Cardiac muscle cell (in vitro differentiated cells and primary cell): ENCODE measurements around the gene KIF25. TPM values are rescaled to one million over a fixed set of nuclear protein-coding genes. Genes with fewer than 3 reads are reported as not detected.

Source experiments
- DNase-seq, 2 donors: peaks; one replicate each; pipeline versions ENCODE4 v3.0.0 to v3.0.0-alpha.2; 2010 to 2017; ENCODE audit warnings: low read depth in 1 of 2, low spot score in 1 of 2
- H3K27ac ChIP-seq: fragments of 200-600 bp; sonication (generic); 2 replicates; pipeline ENCODE4 v1.5.1; 2016
- H3K27me3 ChIP-seq: fragments of 200-600 bp; sonication (generic); 2 replicates; pipeline ENCODE4 v1.6.0; 2016; ENCODE audit warnings: control low read depth
- H3K36me3 ChIP-seq: fragments of 200-600 bp; sonication (generic); 2 replicates; pipeline ENCODE4 v1.5.1; 2016; ENCODE audit warnings: control low read depth
- H3K4me1 ChIP-seq: fragments of 200-600 bp; sonication (generic); 2 replicates; pipeline ENCODE4 v1.8.1; 2017; ENCODE audit warnings: low read depth, mild to moderate bottlenecking, mixed run types
- H3K4me3 ChIP-seq: fragments of 200-600 bp; sonication (generic); 2 replicates; pipeline ENCODE4 v1.5.1; 2016; ENCODE audit warnings: mild to moderate bottlenecking
- H3K9me3 ChIP-seq: fragments of 200-600 bp; sonication (generic); 2 replicates; pipeline ENCODE4 v1.5.1; 2017; ENCODE audit warnings: low read depth, mild to moderate bottlenecking, control low read depth
- polyA plus RNA-seq: library from polyadenylated mRNA; unstranded; fragments of >200 nt; fragmentation: Nextera tagmentation; extraction: Ambion mirVana; gene quantifications from 2 replicates; pipeline ENCODE4 v1.2.1, GENCODE V29; 2016
- total RNA-seq: library from RNA; depleted of rRNA; stranded (reverse); fragments of >200 nt; gene quantifications from 2 replicates; pipeline ENCODE4 v1.2.3, GENCODE V29; 2016
- TF ChIP-seq, protein P1 (sequence below): IDR thresholded peaks from 2 replicates; pipeline ENCODE4 v1.5.1; 2012; ENCODE audit warnings: low read depth, mild to moderate bottlenecking, low read length

KIF25 gene
- total and polyA plus RNA-seq, 2 experiments from 2014 or later, result 0.40 to 1.6 TPM

DNA sequence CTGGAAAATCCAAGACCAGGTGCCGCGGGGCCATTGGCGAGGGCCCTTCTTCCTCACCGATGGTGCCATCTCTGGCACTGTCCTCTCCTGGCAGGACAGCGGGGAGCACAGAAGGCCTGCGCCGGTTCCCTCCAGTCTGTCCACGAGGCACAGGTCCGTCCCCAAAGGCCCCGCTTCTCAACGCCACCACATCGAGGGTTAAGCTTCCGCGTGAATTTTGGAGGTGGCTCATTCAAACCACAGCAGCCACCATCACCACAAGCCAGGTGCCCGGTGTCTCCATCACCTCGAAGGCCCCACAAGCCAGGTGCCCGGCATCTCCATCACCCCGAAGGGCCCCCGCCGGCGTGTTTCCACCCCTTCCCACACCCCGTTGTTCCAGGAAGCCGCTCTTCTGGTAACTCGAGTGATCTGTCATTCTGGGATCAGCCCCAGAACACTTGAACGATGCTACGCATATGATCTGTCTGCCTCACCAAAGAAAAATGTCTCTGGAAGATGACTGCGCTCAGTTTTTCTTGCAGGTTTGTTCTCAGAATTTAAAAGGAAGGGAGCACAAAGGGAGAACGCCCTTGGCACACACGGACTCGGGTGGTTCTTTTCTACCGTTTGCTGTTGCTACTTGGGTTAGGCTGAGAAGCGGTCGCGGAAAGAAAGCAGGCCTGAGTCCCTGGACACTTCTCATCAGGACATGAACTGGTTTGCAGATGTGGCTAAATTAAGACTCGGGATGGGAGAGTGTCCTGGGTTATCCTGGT lies 9.9 kb upstream of the KIF25 start:
- H3K27ac ChIP-seq, result no peak overlapping the region

DNA sequence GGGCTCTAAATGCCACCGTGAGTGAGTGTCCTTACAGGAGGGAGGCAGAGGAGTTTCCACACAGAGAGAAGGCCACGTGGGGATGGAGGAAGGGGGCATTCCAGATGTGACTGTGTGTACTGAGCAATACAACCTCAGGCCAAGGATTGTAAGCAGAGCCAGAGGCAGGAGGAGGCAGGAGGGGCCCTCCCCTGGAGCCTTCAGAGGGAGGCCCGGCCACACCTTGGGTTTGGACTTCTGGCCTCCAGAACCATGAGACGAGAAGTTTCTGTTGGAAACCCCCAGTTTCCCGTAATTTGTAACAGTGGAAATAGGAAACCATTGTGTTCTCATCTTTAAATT lies 9.3 kb upstream of the KIF25 start:
- no peak overlapping the region for H3K27ac ChIP-seq
- H3K36me3 ChIP-seq, result no peaks in the 10 kb centered on the region
- no peaks in the 10 kb centered on the region for H3K27me3 ChIP-seq
- TF ChIP-seq, protein P1, sequence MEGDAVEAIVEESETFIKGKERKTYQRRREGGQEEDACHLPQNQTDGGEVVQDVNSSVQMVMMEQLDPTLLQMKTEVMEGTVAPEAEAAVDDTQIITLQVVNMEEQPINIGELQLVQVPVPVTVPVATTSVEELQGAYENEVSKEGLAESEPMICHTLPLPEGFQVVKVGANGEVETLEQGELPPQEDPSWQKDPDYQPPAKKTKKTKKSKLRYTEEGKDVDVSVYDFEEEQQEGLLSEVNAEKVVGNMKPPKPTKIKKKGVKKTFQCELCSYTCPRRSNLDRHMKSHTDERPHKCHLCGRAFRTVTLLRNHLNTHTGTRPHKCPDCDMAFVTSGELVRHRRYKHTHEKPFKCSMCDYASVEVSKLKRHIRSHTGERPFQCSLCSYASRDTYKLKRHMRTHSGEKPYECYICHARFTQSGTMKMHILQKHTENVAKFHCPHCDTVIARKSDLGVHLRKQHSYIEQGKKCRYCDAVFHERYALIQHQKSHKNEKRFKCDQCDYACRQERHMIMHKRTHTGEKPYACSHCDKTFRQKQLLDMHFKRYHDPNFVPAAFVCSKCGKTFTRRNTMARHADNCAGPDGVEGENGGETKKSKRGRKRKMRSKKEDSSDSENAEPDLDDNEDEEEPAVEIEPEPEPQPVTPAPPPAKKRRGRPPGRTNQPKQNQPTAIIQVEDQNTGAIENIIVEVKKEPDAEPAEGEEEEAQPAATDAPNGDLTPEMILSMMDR, result no peak
- DNase-seq, result no peak
- no peaks in the 10 kb centered on the region for H3K4me1 ChIP-seq
- no peak overlapping the region for H3K4me3 ChIP-seq
- H3K9me3 ChIP-seq, result no peaks in the 10 kb centered on the region

More for the DNA sequence above, 9.9 kb upstream of the KIF25 start:
- TF ChIP-seq, protein P1, result no peak
- H3K27me3 ChIP-seq, result no peaks in the 10 kb centered on the region
- H3K4me3 ChIP-seq, result no peak overlapping the region
- H3K9me3 ChIP-seq, result no peaks in the 10 kb centered on the region
- DNase-seq, result no peak
- H3K36me3 ChIP-seq, result no peaks in the 10 kb centered on the region
- no peaks in the 10 kb centered on the region for H3K4me1 ChIP-seq

DNA sequence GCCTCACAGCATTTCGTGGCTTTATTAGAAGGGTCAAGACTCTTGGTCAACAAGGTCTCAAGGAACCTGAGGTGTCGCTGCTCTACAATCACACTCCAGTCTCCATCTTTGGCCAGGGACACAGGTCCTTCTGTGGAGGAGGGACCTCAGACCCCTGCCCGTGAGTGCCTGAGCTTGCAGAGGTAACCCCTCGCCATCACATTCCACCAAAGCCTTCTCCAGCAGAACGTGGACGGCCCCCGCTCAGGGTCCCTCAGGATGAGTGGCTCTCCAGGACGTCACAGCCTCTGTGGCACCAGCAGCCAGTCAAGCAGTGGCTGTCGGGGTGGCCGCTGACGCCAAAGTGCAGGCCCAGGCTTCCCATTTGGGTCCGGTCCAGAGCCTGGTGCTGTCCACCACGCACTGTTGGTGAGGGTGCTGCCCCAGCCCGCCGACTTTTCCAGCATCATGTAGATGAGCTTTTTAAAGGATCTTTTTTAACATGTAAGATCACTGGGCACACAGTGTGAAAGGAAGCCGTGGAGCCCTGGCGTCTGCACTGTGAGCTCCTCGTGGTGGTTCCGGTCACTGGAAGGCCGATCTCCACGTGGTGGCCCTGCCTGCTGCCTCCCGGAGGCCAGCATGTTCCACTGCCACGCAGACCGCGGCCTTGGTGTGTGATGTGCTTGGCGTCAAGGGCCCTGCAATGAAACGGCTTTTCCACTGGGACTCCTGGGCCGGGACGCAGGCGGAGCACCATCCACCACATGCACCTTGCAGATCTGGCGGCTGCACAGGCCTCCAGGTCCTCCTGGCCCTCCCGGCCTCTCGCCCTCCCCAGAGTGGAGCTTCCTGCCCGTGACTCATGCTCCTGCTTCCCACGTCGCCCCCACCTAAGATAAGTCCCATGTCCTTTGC lies 8.3 kb upstream of the KIF25 start:
- no peak overlapping the region for H3K4me3 ChIP-seq
- H3K9me3 ChIP-seq, result no peaks in the 10 kb centered on the region
- H3K4me1 ChIP-seq, result no peaks in the 10 kb centered on the region
- DNase-seq, result no peak
- H3K36me3 ChIP-seq, result no peaks in the 10 kb centered on the region
- TF ChIP-seq, protein P1, result no peak
- no peaks in the 10 kb centered on the region for H3K27me3 ChIP-seq
- no peak overlapping the region for H3K27ac ChIP-seq

DNA sequence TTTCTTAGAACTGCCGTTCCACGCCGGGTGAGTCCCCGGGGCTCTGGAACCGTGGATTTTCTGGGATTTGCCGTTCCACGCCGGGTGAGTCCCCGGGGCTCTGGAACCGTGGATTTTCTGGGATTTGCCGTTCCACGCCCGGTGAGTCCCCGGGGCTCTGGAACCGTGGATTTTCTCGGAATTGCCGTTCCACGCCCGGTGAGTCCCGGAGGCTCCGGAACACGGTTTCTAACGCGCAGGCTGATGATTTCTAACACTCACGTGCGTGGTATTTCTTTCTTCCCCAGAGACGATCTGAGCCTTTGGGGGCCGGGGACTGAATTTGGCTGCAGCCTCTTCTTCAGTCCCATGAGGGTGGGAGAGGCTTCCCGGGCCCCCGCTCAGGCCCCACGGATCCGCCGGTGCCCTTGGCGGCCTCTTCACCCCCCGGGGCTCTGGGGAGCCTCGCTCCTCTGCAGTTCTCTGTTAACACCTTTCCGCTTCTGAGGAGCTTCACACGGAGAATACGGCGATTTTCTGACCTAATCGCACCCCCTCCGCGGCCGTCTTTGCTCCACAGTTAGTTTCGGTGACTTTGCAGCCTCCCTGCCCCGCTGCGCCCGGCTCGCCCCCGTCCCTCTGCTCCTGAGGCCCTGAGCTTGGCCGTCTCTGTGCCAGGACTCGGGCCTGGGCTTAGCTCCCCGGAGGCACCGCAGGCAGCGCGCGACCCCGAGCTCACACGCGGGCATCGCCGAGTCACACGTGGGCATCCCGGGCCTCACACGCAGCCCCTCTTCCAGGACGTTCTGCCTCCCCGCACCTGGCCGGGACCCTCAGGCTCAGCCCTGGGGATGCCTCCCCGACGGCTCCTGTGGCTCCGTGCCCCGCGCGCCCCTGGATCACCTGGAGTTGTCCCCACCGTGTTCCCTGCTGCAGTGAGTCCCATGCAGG lies 7.2 kb upstream of the KIF25 start:
- no peaks in the 10 kb centered on the region for H3K27me3 ChIP-seq
- no peaks in the 10 kb centered on the region for H3K36me3 ChIP-seq
- no peak overlapping the region for H3K4me3 ChIP-seq
- H3K4me1 ChIP-seq, result no peaks in the 10 kb centered on the region
- H3K9me3 ChIP-seq, result no peaks in the 10 kb centered on the region
- TF ChIP-seq, protein P1, result no peak
- no peak for DNase-seq
- no peak overlapping the region for H3K27ac ChIP-seq

DNA sequence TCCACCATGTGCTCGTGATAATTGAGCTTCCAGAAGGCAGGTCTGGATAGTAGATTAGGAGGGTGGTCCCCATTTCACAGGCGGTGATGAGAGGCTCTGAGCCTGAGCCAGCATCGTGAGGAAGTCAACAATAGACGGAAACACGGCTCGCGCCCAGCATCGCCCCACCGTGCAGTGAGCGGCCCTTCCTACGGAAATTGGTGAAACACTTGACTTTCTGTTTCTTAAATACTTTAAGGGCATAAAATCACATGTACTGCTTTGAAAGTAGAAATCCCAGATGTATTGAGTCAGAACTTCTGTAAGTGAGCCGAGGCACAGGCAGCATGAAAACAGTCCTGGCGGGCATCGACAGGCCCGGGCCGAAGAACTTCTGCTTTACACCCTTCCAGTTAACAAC lies 4.3 kb upstream of the KIF25 start:
- Histone ChIP-seq H3K4me3 (no peak overlapping the region), H3K27me3 (no peaks in the 10 kb centered on the region), H3K27ac (no peak overlapping the region), H3K36me3 (no peaks in the 10 kb centered on the region), H3K9me3 (no peaks in the 10 kb centered on the region), H3K4me1 (no peaks in the 10 kb centered on the region)
- TF ChIP-seq, protein P1, result no peak
- DNase-seq, result peak in 1 of 2 donors; percentile 23
